Fibroblast of lung (primary cell): ENCODE results near the gene SMC2. TPM values are rescaled to one million over a fixed set of nuclear protein-coding genes. Genes with fewer than 3 reads are reported as not detected.

Experiments used
- DNase-seq, 2 donors: peaks; one replicate each; pipeline versions ENCODE4 v3.0.0 to v3.0.0-alpha.2; 2010; ENCODE audit warnings: low read depth in 2 of 2
- H2AFZ ChIP-seq: 2 replicates; pipeline ENCODE4 v1.5.1; 2012; ENCODE audit warnings: low read length, control low read depth, inconsistent platforms
- H3K27ac ChIP-seq: 2 replicates; pipeline ENCODE4 v1.5.1; 2011; ENCODE audit warnings: low read length, control low read depth; ENCODE audit not compliant: insufficient read depth
- H3K27me3 ChIP-seq: 2 replicates; pipeline ENCODE4 v1.5.1; 2011; ENCODE audit warnings: mild to moderate bottlenecking, low read length; ENCODE audit not compliant: control insufficient read depth, insufficient read depth
- H3K36me3 ChIP-seq: 2 replicates; pipeline ENCODE4 v1.5.1; 2011; ENCODE audit warnings: low read length; ENCODE audit not compliant: control insufficient read depth, insufficient read depth
- H3K4me1 ChIP-seq: 2 replicates; pipeline ENCODE4 v1.5.1; 2011; ENCODE audit warnings: low read length; ENCODE audit not compliant: control insufficient read depth, insufficient read depth; ENCODE audit errors: extremely low read depth
- H3K4me2 ChIP-seq: 2 replicates; pipeline ENCODE4 v1.5.1; 2011; ENCODE audit warnings: low read length, control low read depth; ENCODE audit not compliant: insufficient read depth; ENCODE audit errors: extremely low read depth
- H3K4me3 ChIP-seq, 4 experiments: fragments of 200-600 bp in 1 of 4; sonication (generic) in 1 of 4; replicated peaks in 1 of 4; 2 replicates each; pipeline ENCODE4 v1.5.1; 2011 to 2016; ENCODE audit warnings: low read length in 4 of 4, low read depth in 3 of 4, mild to moderate bottlenecking in 3 of 4, control low read depth in 2 of 4, inconsistent platforms in 1 of 4, mixed read lengths in 1 of 4; ENCODE audit not compliant: insufficient read depth in 1 of 4; ENCODE audit errors: control extremely low read depth in 1 of 4
- H3K79me2 ChIP-seq: 2 replicates; pipeline ENCODE4 v1.5.1; 2012; ENCODE audit warnings: mild to moderate bottlenecking, low read length, inconsistent platforms; ENCODE audit not compliant: control insufficient read depth, insufficient read depth
- H3K9ac ChIP-seq: 2 replicates; pipeline ENCODE4 v1.5.1; 2011; ENCODE audit warnings: mild to moderate bottlenecking, low read length, control low read depth; ENCODE audit not compliant: insufficient read depth
- H3K9me3 ChIP-seq: 2 replicates; pipeline ENCODE4 v1.5.1; 2012; ENCODE audit warnings: low read depth, low read length; ENCODE audit not compliant: control insufficient read depth, insufficient read depth
- H4K20me1 ChIP-seq: 2 replicates; pipeline ENCODE4 v1.5.1; 2011; ENCODE audit warnings: low read length; ENCODE audit not compliant: control insufficient read depth, insufficient read depth; ENCODE audit errors: extremely low read depth
- EZH2 ChIP-seq: IDR thresholded peaks from 2 replicates; pipeline ENCODE4 v1.5.1; 2012; ENCODE audit warnings: low read length, control low read depth, mild to moderate bottlenecking; ENCODE audit errors: missing control alignments
- polyA plus RNA-seq, 2 donors: library from polyadenylated mRNA; depleted of rRNA in 1 of 2; stranded (reverse) in 1 of 2; unstranded in 1 of 2; fragments of >200 nt; gene quantifications; 2 replicates each; pipeline ENCODE4 v1.2.1, GENCODE V29; 2011 to 2012; ENCODE audit warnings: missing spikeins in 1 of 2
- total RNA-seq: library from RNA; depleted of rRNA; stranded (reverse); fragments of >200 nt; gene quantifications from 2 replicates; pipeline ENCODE4 v1.2.1, GENCODE V29; 2014
- TF ChIP-seq, protein P1 (sequence below), 2 donors: IDR thresholded peaks in 1 of 2; conservative IDR thresholded peaks in 1 of 2; 1 replicate in 1 of 2; 2 replicates in 1 of 2; pipeline ENCODE4 v1.5.1; 2011 to 2012; ENCODE audit warnings: low read length in 2 of 2, control low read depth in 1 of 2, inconsistent platforms in 1 of 2, low read depth in 1 of 2, mild to moderate bottlenecking in 1 of 2

The SMC2 gene
- total and polyA plus RNA-seq, 2 donors (not counting 1 experiment from before 2014, with no cell fraction given), result 8.9 to 12.6 TPM

DNA sequence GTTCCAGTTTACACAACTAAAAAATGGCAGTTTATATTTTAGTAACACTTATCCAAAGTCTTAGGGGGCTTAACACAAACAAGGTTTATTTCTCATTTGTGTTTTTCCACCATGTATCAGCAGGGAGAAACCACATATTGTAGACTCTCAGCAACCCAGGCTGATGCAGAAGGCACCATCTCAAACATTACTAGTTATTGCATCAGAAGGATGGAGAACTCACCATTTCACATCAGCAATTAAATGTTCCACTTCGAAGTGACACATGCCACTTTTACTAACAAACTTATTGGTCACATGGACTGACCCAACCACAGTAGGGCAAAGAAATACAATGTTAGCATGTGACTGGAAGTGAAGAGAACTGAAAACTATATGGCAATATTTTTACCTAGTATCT is 22.5 kb upstream of the SMC2 start:
- no peaks in the 10 kb centered on the region for H3K27me3 ChIP-seq
- H3K4me3 ChIP-seq, result no peak overlapping the region
- H3K9me3 ChIP-seq, result no peaks in the 10 kb centered on the region
- H2AFZ ChIP-seq, result no peak overlapping the region
- TF ChIP-seq, protein P1, sequence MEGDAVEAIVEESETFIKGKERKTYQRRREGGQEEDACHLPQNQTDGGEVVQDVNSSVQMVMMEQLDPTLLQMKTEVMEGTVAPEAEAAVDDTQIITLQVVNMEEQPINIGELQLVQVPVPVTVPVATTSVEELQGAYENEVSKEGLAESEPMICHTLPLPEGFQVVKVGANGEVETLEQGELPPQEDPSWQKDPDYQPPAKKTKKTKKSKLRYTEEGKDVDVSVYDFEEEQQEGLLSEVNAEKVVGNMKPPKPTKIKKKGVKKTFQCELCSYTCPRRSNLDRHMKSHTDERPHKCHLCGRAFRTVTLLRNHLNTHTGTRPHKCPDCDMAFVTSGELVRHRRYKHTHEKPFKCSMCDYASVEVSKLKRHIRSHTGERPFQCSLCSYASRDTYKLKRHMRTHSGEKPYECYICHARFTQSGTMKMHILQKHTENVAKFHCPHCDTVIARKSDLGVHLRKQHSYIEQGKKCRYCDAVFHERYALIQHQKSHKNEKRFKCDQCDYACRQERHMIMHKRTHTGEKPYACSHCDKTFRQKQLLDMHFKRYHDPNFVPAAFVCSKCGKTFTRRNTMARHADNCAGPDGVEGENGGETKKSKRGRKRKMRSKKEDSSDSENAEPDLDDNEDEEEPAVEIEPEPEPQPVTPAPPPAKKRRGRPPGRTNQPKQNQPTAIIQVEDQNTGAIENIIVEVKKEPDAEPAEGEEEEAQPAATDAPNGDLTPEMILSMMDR (conservative IDR thresholded peaks at IDR 0.05 in 1 of 2, IDR thresholded peaks at IDR 0.05 in 1 of 2; ENCODE audit: low read depth in 1 of 2, low read length in 2 of 2), result no peak
- no peak for TF ChIP-seq EZH2
- no peak for DNase-seq
- H3K79me2 ChIP-seq, result no peaks in the 10 kb centered on the region
- H3K4me2 ChIP-seq, result no peak overlapping the region
- peaks cover 11% of the 10 kb centered on the region for H3K4me1 ChIP-seq
- no peaks in the 10 kb centered on the region for H4K20me1 ChIP-seq
- no peak overlapping the region for H3K9ac ChIP-seq
- no peaks in the 10 kb centered on the region for H3K36me3 ChIP-seq
- no peak overlapping the region for H3K27ac ChIP-seq

DNA sequence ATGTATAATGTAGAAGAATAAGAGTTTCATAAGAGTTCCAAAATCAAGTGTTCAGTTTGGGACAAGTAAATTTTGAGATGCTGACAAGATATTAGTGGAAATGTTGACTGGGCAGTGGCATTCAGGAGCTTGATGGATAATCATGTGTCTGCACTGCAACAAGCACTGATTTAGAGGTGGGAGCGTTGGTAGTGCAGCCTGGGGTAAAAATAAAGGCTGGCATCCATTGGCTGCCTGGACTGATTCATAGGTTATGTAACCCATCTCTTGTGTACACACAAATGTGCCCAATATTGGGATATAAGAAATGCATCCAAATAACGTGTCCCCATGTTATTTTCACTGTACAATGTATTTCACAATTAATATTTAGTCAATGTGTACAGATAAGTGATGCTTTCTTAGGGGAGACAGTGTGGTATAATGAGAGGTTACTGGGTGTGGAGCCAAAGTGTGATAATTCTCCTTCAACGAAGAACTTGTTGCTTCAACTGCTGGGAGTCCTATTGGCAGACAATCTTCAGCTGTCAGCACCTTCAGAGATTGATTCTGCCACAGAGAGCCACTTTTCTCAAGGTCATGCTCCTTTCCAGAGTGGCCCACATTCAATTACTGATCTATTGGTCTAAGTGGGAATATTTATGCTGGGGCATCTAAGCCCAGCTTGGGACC is 20.9 kb upstream of the SMC2 start:
- H3K9ac ChIP-seq, result no peak overlapping the region
- TF ChIP-seq EZH2, result no peak
- TF ChIP-seq, protein P1 (conservative IDR thresholded peaks at IDR 0.05 in 1 of 2, IDR thresholded peaks at IDR 0.05 in 1 of 2; ENCODE audit: low read depth in 1 of 2, low read length in 2 of 2), result no peak
- no peak overlapping the region for H3K27ac ChIP-seq
- peaks cover 11% of the 10 kb centered on the region for H3K4me1 ChIP-seq
- no peaks in the 10 kb centered on the region for H3K9me3 ChIP-seq
- no peak overlapping the region for H3K4me3 ChIP-seq
- H3K4me2 ChIP-seq, result no peak overlapping the region
- H3K27me3 ChIP-seq, result no peaks in the 10 kb centered on the region
- no peaks in the 10 kb centered on the region for H4K20me1 ChIP-seq
- DNase-seq, result no peak
- no peaks in the 10 kb centered on the region for H3K79me2 ChIP-seq
- H3K36me3 ChIP-seq, result no peaks in the 10 kb centered on the region
- no peak overlapping the region for H2AFZ ChIP-seq

DNA sequence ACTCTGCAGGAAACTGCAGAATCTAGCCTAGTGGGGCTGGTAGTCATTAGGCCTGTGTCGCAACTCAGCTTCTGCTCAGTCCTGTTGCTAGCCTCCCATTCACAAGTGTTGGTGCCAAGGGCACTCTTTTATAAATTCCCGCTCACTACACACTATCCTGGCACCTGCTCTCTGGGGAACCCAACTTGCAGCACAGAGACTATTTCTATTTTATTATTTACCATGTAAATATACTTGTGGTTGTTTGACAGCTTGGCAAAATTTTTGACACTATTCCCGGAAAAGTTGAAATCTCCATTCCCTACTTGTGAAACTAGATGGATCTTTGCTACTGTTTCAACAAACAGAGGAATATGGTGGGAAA is 20.4 kb upstream of the SMC2 start:
- H3K27ac ChIP-seq, result no peak overlapping the region
- no peaks in the 10 kb centered on the region for H3K9me3 ChIP-seq
- no peak for DNase-seq
- no peak overlapping the region for H3K4me3 ChIP-seq
- H3K4me1 ChIP-seq, result peaks cover 11% of the 10 kb centered on the region
- H2AFZ ChIP-seq, result no peak overlapping the region
- H3K4me2 ChIP-seq, result no peak overlapping the region
- no peaks in the 10 kb centered on the region for H3K36me3 ChIP-seq
- H3K79me2 ChIP-seq, result no peaks in the 10 kb centered on the region
- TF ChIP-seq EZH2, result no peak
- TF ChIP-seq, protein P1 (conservative IDR thresholded peaks at IDR 0.05 in 1 of 2, IDR thresholded peaks at IDR 0.05 in 1 of 2; ENCODE audit: low read depth in 1 of 2, low read length in 2 of 2), result no peak
- H3K27me3 ChIP-seq, result no peaks in the 10 kb centered on the region
- no peak overlapping the region for H3K9ac ChIP-seq
- H4K20me1 ChIP-seq, result no peaks in the 10 kb centered on the region
